Gastroesophageal sphincter (tissue), 4 donors: ENCODE data around the gene AFG3L2. TPM values are rescaled to one million over a fixed set of nuclear protein-coding genes. Genes with fewer than 3 reads are reported as not detected.

Experiments used
- ATAC-seq: fragments of 150-250 bp; one replicate; pipeline ENCODE4 v1.9.1; 2016; ENCODE audit warnings: mild to moderate bottlenecking, moderate library complexity
- H3K27ac ChIP-seq, 4 donors: fragments of 200-600 bp; sonication (generic) in 3 of 4; 1 replicate in 3 of 4; 2 replicates in 1 of 4; pipeline ENCODE4 v1.5.1; 2016 to 2019
- H3K27me3 ChIP-seq: fragments of 200-600 bp; sonication (generic); one replicate; pipeline ENCODE4 v1.5.1; 2019
- H3K36me3 ChIP-seq, 2 donors: fragments of 200-600 bp; sonication (generic); one replicate each; pipeline ENCODE4 v1.5.1; 2019; ENCODE audit warnings: control low read depth in 1 of 2
- H3K4me1 ChIP-seq, 3 donors: fragments of 200-600 bp; sonication (generic); 1 replicate in 2 of 3; 2 replicates in 1 of 3; pipeline ENCODE4 v1.5.1; 2016 to 2019; ENCODE audit warnings: control low read depth in 2 of 3
- H3K4me3 ChIP-seq, 2 donors: fragments of 200-600 bp; sonication (generic); one replicate each; pipeline ENCODE4 v1.5.1; 2019; ENCODE audit warnings: mild to moderate bottlenecking in 1 of 2, moderate library complexity in 1 of 2
- H3K9me3 ChIP-seq, 3 donors: fragments of 200-600 bp; sonication (generic); one replicate each; pipeline ENCODE4 v1.5.1; 2017 to 2019; ENCODE audit warnings: control low read depth in 2 of 3
- EP300 ChIP-seq: sonication (generic); formaldehyde crosslinking; IDR thresholded peaks from one replicate; pipeline ENCODE4 v1.6.1; 2017; ENCODE audit warnings: antibody characterized with exemption, mild to moderate bottlenecking
- POLR2A ChIP-seq, 2 donors: fragments of 450-650 bp; IDR thresholded peaks; one replicate each; pipeline ENCODE4 v1.6.1; 2017; ENCODE audit warnings: antibody characterized with exemption in 2 of 2, mild to moderate bottlenecking in 2 of 2, moderate library complexity in 1 of 2
- POLR2AphosphoS5 ChIP-seq: sonication (generic); formaldehyde crosslinking; IDR thresholded peaks from one replicate; pipeline ENCODE4 v1.6.1; 2017; ENCODE audit warnings: antibody characterized with exemption
- WGBS, 2 donors: methylation state at CpG; one replicate each; pipeline ENCODE4 v1.1.5; 2018; ENCODE audit warnings: low coverage in 1 of 2; 5-methylcytosine and 5-hydroxymethylcytosine counted together
- total RNA-seq, 4 donors: library from RNA; depleted of rRNA; stranded (reverse); fragments of >200 nt; gene quantifications; one replicate each; pipeline ENCODE4 v1.1.0, GENCODE V29; 2016
- TF ChIP-seq, protein P1 (sequence below), 4 experiments: fragments of 200-600 bp in 2 of 4; fragments of 450-650 bp in 2 of 4; sonication (generic) in 1 of 4; IDR thresholded peaks; one replicate each; pipeline ENCODE4 v1.5.1; 2017 to 2019; ENCODE audit warnings: antibody characterized with exemption in 4 of 4, mild to moderate bottlenecking in 2 of 4, moderate library complexity in 2 of 4

The AFG3L2 gene
- total RNA-seq: 10 to 100 TPM; 38.4 to 52.9 (median 40.8) TPM

DNA sequence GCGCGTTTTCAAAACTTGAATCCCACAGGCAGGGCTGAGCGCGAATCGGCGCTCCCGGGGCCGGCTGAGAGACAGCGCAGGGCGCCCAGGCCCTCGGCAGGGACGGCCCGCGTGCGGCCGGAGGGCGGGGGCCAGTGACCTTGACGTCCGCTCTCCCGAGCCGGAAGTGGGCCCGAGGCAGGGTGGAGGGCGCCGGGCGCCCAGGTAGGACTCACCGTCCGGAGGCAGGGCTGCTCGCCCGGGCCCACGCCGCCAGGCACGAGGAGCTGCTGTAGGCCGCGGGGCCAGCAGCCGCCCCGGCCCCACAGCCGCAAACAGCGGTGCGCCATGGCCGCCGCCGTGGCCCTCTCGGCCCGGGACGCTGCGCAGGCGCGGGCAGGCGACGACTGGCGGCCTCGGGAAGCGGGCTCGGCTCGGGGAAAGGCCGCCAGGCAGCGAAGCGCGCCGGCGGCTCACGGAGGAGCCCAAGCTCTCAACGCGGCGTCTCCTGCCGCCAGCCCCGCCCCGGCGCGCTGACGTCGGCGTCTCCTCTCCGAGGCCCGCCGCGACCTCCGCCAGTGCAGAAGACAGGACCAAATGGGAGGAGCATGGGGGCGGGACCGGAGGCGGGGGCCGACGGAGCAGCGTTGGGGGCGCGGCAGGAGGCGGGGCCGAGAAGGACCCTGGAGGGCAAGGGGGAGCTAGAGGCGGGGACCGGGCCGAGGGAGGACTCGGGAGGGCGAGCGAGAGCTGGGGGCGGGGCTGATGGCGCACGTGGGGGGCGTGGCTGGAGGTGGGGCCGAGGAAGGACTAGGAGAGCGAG, at the start of gene AFG3L2:
Gene AFG3L2, minus strand, starts transcription at position 474 of the 802 bp plus-strand sequence. Its CDS starts 145 bp downstream, at position 329.
- Histone ChIP-seq H3K4me3 (peak within 1 kb of the TSS; percentile 51 to 97), H3K27ac (peak within 1 kb of the TSS; percentile 93 to 100 (median 99)), H3K4me1 (peaks cover 0 to 49% (median 8%) of the 10 kb centered on the region in 3 donors), H3K9me3 (no peaks in the 10 kb centered on the region), H3K36me3 (peaks cover 0 to 3% of the 10 kb centered on the region in 2 donors), H3K27me3 (no peaks in the 10 kb centered on the region)
- peak; percentile 91 for ATAC-seq
- TF ChIP-seq POLR2A (IDR thresholded peaks at IDR 0.05): peak; percentile 97 to 98
- peak; percentile 85 for TF ChIP-seq POLR2AphosphoS5
- TF ChIP-seq, protein P1, sequence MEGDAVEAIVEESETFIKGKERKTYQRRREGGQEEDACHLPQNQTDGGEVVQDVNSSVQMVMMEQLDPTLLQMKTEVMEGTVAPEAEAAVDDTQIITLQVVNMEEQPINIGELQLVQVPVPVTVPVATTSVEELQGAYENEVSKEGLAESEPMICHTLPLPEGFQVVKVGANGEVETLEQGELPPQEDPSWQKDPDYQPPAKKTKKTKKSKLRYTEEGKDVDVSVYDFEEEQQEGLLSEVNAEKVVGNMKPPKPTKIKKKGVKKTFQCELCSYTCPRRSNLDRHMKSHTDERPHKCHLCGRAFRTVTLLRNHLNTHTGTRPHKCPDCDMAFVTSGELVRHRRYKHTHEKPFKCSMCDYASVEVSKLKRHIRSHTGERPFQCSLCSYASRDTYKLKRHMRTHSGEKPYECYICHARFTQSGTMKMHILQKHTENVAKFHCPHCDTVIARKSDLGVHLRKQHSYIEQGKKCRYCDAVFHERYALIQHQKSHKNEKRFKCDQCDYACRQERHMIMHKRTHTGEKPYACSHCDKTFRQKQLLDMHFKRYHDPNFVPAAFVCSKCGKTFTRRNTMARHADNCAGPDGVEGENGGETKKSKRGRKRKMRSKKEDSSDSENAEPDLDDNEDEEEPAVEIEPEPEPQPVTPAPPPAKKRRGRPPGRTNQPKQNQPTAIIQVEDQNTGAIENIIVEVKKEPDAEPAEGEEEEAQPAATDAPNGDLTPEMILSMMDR (IDR thresholded peaks at IDR 0.05): peak in 1 of 4 experiments; percentile 17
- no peak for TF ChIP-seq EP300
- WGBS, 2 donors: 0 to 3% methylated on average over 1 to 6 of the region's 100 CpGs

DNA sequence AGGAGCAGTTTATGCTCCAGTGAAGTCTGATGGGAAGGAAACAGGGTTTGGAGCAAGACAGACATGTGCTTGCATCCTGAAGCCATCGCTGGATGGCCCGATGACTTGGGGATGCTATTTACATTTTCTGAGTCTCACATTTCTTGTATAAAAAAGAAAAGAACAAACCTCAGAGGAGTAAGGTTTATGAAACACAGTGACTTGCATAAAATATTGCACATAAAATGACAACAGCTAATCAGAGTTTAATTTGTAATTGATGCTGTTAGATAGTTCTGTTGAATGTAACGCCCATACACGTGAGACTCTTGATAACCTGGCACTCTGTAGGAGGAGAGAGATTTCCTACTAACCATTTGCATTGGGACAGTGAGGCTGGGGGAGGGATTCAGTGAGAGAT, 47.2 kb upstream of the AFG3L2 start:
- no peak for TF ChIP-seq EP300
- TF ChIP-seq, protein P1 (IDR thresholded peaks at IDR 0.05): no peak
- no peak for TF ChIP-seq POLR2AphosphoS5
- TF ChIP-seq POLR2A (IDR thresholded peaks at IDR 0.05): no peak
- WGBS, 2 donors: 88 to 98% methylated on average over 4 of the region's 4 CpGs
- no peak overlapping the region for H3K4me3 ChIP-seq
- H3K4me1 ChIP-seq: peaks cover 0 to 21% (median 5%) of the 10 kb centered on the region in 3 donors
- peaks cover 0 to 10% (median 0%) of the 10 kb centered on the region in 3 donors for H3K9me3 ChIP-seq
- H3K36me3 ChIP-seq: peaks cover 0 to 34% of the 10 kb centered on the region in 2 donors
- H3K27me3 ChIP-seq: no peaks in the 10 kb centered on the region
- no peak overlapping the region for H3K27ac ChIP-seq
- ATAC-seq: no peak

DNA sequence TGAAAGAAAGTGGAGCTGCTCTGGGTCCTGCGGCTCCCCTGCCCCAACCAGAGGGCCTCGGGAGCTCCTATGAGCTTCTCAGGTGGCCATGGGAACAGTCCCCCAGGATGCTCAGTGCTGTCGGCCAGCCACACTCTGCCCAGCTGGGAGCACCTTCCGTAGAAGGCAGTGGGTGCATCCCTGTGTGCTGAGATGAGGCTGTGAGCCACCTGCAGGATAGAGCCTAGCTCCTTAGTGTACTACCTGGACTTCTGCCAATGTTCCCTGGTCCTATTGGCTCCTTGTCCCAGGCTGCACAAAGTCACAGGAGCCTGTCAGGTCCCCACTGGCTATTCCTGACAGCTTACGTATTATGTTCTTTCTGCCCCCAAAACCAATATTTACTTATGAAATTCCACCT, 46.8 kb upstream of the AFG3L2 start:
- no peak for ATAC-seq
- Histone ChIP-seq H3K27ac (no peak overlapping the region), H3K4me3 (no peak overlapping the region), H3K27me3 (no peaks in the 10 kb centered on the region), H3K9me3 (peaks cover 0 to 10% (median 0%) of the 10 kb centered on the region in 3 donors), H3K4me1 (peaks cover 0 to 21% (median 5%) of the 10 kb centered on the region in 3 donors), H3K36me3 (peaks cover 0 to 30% of the 10 kb centered on the region in 2 donors)
- 50 to 100% methylated on average over 1 of the region's 5 CpGs for WGBS, 2 donors
- TF ChIP-seq POLR2A (IDR thresholded peaks at IDR 0.05) (no peak), POLR2AphosphoS5 (no peak), EP300 (no peak)
- TF ChIP-seq, protein P1 (IDR thresholded peaks at IDR 0.05): no peak

DNA sequence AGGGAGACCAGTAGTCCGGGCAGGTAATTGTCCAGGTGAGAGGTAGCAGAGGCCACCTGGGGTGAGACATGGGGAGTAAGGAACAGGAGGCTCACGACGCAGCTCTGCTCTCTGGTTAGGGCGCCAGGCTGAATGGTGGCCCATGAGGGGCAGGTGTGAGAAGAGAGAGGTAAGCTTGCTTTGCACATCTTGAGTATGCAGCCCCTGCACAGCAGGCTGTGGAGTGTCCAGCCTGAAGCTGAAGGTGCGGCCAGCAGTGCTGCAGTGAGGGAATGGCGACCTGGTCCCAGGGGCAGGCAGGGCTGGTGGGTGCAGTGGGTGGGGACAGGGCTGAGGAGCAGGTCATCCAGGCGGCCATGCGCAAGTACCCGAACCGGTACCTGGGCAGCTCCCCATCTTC, 46.4 kb upstream of the AFG3L2 start:
- no peak for ATAC-seq
- 93% methylated on average over 5 of the region's 10 CpGs; no CpG with 5 or more reads in 1 of the 2 donors for WGBS, 2 donors
- Histone ChIP-seq H3K36me3 (peaks cover 0 to 27% of the 10 kb centered on the region in 2 donors), H3K4me3 (no peak overlapping the region), H3K9me3 (peaks cover 0 to 10% (median 0%) of the 10 kb centered on the region in 3 donors), H3K27ac (no peak overlapping the region), H3K27me3 (no peaks in the 10 kb centered on the region), H3K4me1 (peaks cover 0 to 21% (median 5%) of the 10 kb centered on the region in 3 donors)
- TF ChIP-seq POLR2A (IDR thresholded peaks at IDR 0.05) (no peak), POLR2AphosphoS5 (no peak), EP300 (no peak)
- TF ChIP-seq, protein P1 (IDR thresholded peaks at IDR 0.05): no peak
